Stimulated activated CD8-positive, alpha-beta memory T cell treated with anti-CD3 and anti-CD28 coated beads, Interleukin-7, amount 100 ng/mL, for 1 hour (primary cell): ENCODE results near the gene DGKI.

Source experiments
- DNase-seq, 2 donors: peaks; one replicate each; pipeline ENCODE4 v3.0.0-alpha.2; 2020; ENCODE audit warnings: low read depth in 2 of 2

The DGKI gene

GRCh38 chr7:137871170-137871915 is 24.6 kb upstream of the DGKI start:
- no peak for DNase-seq

- DNase-seq, result no peak
Observed at GRCh38 chr7:137870684-137871083, 23.9 kb upstream of the DGKI start.

- no peak for DNase-seq
Observed at GRCh38 chr7:137870078-137870477, 23.3 kb upstream of the DGKI start.

GRCh38 chr7:137869260-137869659 is 22.5 kb upstream of the DGKI start:
- DNase-seq, result no peak

GRCh38 chr7:137867289-137867688 is 20.5 kb upstream of the DGKI start:
- no peak for DNase-seq

- DNase-seq, result no peak
Observed at GRCh38 chr7:137865764-137866163, 19.0 kb upstream of the DGKI start.

GRCh38 chr7:137862964-137863363 is 16.2 kb upstream of the DGKI start:
- no peak for DNase-seq

GRCh38 chr7:137862358-137862757 is 15.6 kb upstream of the DGKI start:
- DNase-seq, result no peak

GRCh38 chr7:137860542-137860941 is 13.8 kb upstream of the DGKI start:
- DNase-seq, result no peak

- DNase-seq, result no peak
Observed at GRCh38 chr7:137853053-137853452, 6.3 kb upstream of the DGKI start.

GRCh38 chr7:137852108-137852507 is 5.3 kb upstream of the DGKI start:
- DNase-seq, result no peak

- DNase-seq, result no peak
Observed at GRCh38 chr7:137850972-137851945, 4.5 kb upstream of the DGKI start.

GRCh38 chr7:137850571-137850970 is 3.8 kb upstream of the DGKI start:
- DNase-seq, result no peak

GRCh38 chr7:137848095-137848494 is 1.3 kb upstream of the DGKI start:
- no peak for DNase-seq

- DNase-seq, result no peak
Observed at GRCh38 chr7:137847568-137848050, 835 bp upstream of the DGKI start.

- DNase-seq, result no peak
Observed at GRCh38 chr7:137846549-137846826, 286 bp downstream of the DGKI start.

GRCh38 chr7:137844677-137845425 is 1.9 kb downstream of the DGKI start:
- no peak for DNase-seq

- no peak for DNase-seq
Observed at GRCh38 chr7:137839903-137840779, 6.6 kb downstream of the DGKI start.

- DNase-seq, result no peak
Observed at GRCh38 chr7:137838706-137839315, 8.0 kb downstream of the DGKI start.

- DNase-seq, result no peak
Observed at GRCh38 chr7:137836541-137836940, 10.2 kb downstream of the DGKI start.

GRCh38 chr7:137836113-137836509 is 10.7 kb downstream of the DGKI start:
- no peak for DNase-seq
